HCT116 (cell line): ENCODE results near the gene LPIN1. TPM values are rescaled to one million over a fixed set of nuclear protein-coding genes. Genes with fewer than 3 reads are reported as not detected.
A peak's percentile ranks its signal among the peaks of the same experiment; 100 is the strongest.

Source experiments
- ATAC-seq: fragments of 200-7000 bp; cut with Tn5 transposase; 2 replicates; pipeline ENCODE4 v1.9.1; 2020; ENCODE audit warnings: mild to moderate bottlenecking, moderate library complexity
- BruUV-seq: library from RNA; stranded (reverse); fragments of 400-500 nt; replicated peaks from 2 replicates; lab custom pipeline; 2021; lab: Mats Ljungman, UMichigan
- CTCF ChIA-PET: fragments of 300-600 bp; sonication (Branson Sonifier 250); formaldehyde crosslinking; loops from one replicate; lab custom pipeline; 2021; ENCODE audit warnings: antibody characterized with exemption; lab: Charles Lee
- POLR2A ChIA-PET: fragments of 300-600, 350-600 bp; sonication (Branson Sonifier 250); formaldehyde crosslinking; loops from one replicate; lab custom pipeline; 2021; ENCODE audit warnings: antibody characterized with exemption; lab: Charles Lee
- RAD21 ChIA-PET, 2 experiments: fragments of 300-600 bp; sonication (Branson Sonifier 250); formaldehyde crosslinking; loops; one replicate each; lab custom pipeline; 2023; ENCODE audit warnings: low total read pairs in 2 of 2; ENCODE audit not compliant: uncharacterized antibody in 2 of 2, unreplicated experiment in 2 of 2, low non-redundant PET in 1 of 2; lab: Charles Lee
- DNase-seq: peaks from one replicate; pipeline ENCODE4 v3.0.0-alpha.2; 2010; ENCODE audit warnings: low read depth, low spot score
- H2AFZ ChIP-seq: fragments of 200-600 bp; shearing (Covaris generic), sonication (generic); 2 replicates; pipeline ENCODE4 v1.6.1; 2017; ENCODE audit warnings: low read depth, mixed run types, mixed read lengths, antibody characterized with exemption, low read length; ENCODE audit not compliant: poor library complexity, severe bottlenecking
- H3K27ac ChIP-seq: 2 replicates; pipeline ENCODE4 v1.5.1; 2012; ENCODE audit warnings: low read depth, low read length
- H3K27me3 ChIP-seq: fragments of 200-600 bp; sonication (generic); 2 replicates; pipeline ENCODE4 v1.6.1; 2016; ENCODE audit warnings: mixed run types, low read length, mixed read lengths; ENCODE audit not compliant: insufficient read depth
- H3K36me3 ChIP-seq, 2 experiments: fragments of 200-500 bp in 1 of 2; fragments of 200-600 bp in 1 of 2; sonication (Bioruptor generic) in 1 of 2; sonication (generic) in 1 of 2; 2 replicates each; pipeline versions ENCODE4 v1.5.1 to v1.6.1; 2014 to 2016; ENCODE audit warnings: low read length in 2 of 2, inconsistent platforms in 1 of 2, mixed read lengths in 1 of 2, mixed run types in 1 of 2; ENCODE audit not compliant: insufficient read depth in 2 of 2, control insufficient read depth in 1 of 2
- H3K4me1 ChIP-seq, 2 experiments: fragments of 200-600 bp in 1 of 2; sonication (generic) in 1 of 2; 2 replicates each; pipeline versions ENCODE4 v1.5.1 to v1.6.1; 2012 to 2017; ENCODE audit warnings: low read length in 2 of 2, inconsistent platforms in 1 of 2, mild to moderate bottlenecking in 1 of 2, mixed read lengths in 1 of 2, mixed run types in 1 of 2, moderate library complexity in 1 of 2; ENCODE audit not compliant: insufficient read depth in 2 of 2, control insufficient read depth in 1 of 2
- H3K4me2 ChIP-seq: fragments of 200-600 bp; sonication (generic); 2 replicates; pipeline ENCODE4 v1.6.1; 2017; ENCODE audit warnings: mixed run types, low read length, mixed read lengths
- H3K4me3 ChIP-seq, 2 experiments: fragments of 200-600 bp in 1 of 2; sonication (generic) in 1 of 2; replicated peaks in 1 of 2; 2 replicates each; pipeline ENCODE4 v1.5.1; 2011 to 2016; ENCODE audit warnings: low read length in 2 of 2, control low read depth in 1 of 2, low read depth in 1 of 2, mild to moderate bottlenecking in 1 of 2, mixed read lengths in 1 of 2, mixed run types in 1 of 2
- H3K79me2 ChIP-seq: fragments of 200-600 bp; sonication (generic); 2 replicates; pipeline ENCODE4 v1.6.1; 2017; ENCODE audit warnings: mild to moderate bottlenecking, mixed run types, low read length, moderate library complexity, mixed read lengths; ENCODE audit not compliant: insufficient read depth
- H3K9ac ChIP-seq: fragments of 200-600 bp; sonication (generic); 2 replicates; pipeline ENCODE4 v1.6.1; 2016; ENCODE audit warnings: low read length, mixed read lengths
- H3K9me2 ChIP-seq: fragments of 200-600 bp; sonication (generic), shearing (Covaris generic); 2 replicates; pipeline ENCODE4 v1.6.1; 2017; ENCODE audit warnings: mixed run types, mild to moderate bottlenecking, moderate library complexity; ENCODE audit not compliant: insufficient read depth
- H3K9me3 ChIP-seq, 2 experiments: fragments of 200-500 bp in 1 of 2; fragments of 200-600 bp in 1 of 2; sonication (Bioruptor generic) in 1 of 2; sonication (generic) in 1 of 2; 2 replicates each; pipeline ENCODE4 v1.6.1; 2014 to 2017; ENCODE audit warnings: low read length in 2 of 2, mixed read lengths in 2 of 2, inconsistent platforms in 1 of 2, low read depth in 1 of 2, mild to moderate bottlenecking in 1 of 2, mixed run types in 1 of 2, moderate library complexity in 1 of 2; ENCODE audit not compliant: control insufficient read depth in 1 of 2, insufficient read depth in 1 of 2
- H4K20me1 ChIP-seq: fragments of 200-600 bp; sonication (generic), shearing (Covaris generic); 2 replicates; pipeline ENCODE4 v1.6.1; 2017; ENCODE audit warnings: mixed run types, mild to moderate bottlenecking, moderate library complexity; ENCODE audit not compliant: insufficient read depth
- CBX3 ChIP-seq: IDR thresholded peaks from 2 replicates; pipeline ENCODE4 v1.6.1; 2012; ENCODE audit warnings: low read depth
- CEBPB ChIP-seq: IDR thresholded peaks from 2 replicates; pipeline ENCODE4 v1.6.1; 2012; ENCODE audit warnings: low read depth
- CTCF ChIP-seq, 3 experiments: fragments of 200-600 bp in 1 of 3; sonication (generic) in 1 of 3; IDR thresholded peaks in 2 of 3; conservative IDR thresholded peaks in 1 of 3; 2 replicates each; pipeline ENCODE4 v1.5.1; 2012 to 2017; ENCODE audit warnings: low read depth in 2 of 3, low read length in 2 of 3, antibody characterized with exemption in 1 of 3, borderline replicate concordance in 1 of 3, control low read depth in 1 of 3, mild to moderate bottlenecking in 1 of 3, mixed read lengths in 1 of 3, mixed run types in 1 of 3, moderate library complexity in 1 of 3; ENCODE audit not compliant: insufficient read depth in 1 of 3
- EGR1 ChIP-seq: IDR thresholded peaks from 2 replicates; pipeline ENCODE4 v1.6.1; 2012; ENCODE audit warnings: low read depth
- RAD21 ChIP-seq: IDR thresholded peaks from 2 replicates; pipeline ENCODE4 v1.6.1; 2012; ENCODE audit warnings: low read depth, mild to moderate bottlenecking
- SIN3A ChIP-seq: IDR thresholded peaks from 2 replicates; pipeline ENCODE4 v1.6.1; 2012; ENCODE audit warnings: low read depth
- YY1 ChIP-seq: IDR thresholded peaks from 2 replicates; pipeline ENCODE4 v1.6.1; 2011; ENCODE audit warnings: low read length, low read depth, moderate library complexity, mild to moderate bottlenecking; ENCODE audit not compliant: insufficient replicate concordance; ENCODE audit errors: extremely low read depth
- intact Hi-C: fragments of 100-400 bp; cut with micrococcal nuclease; formaldehyde crosslinking; loops from 2 replicates; pipeline ENCODE4 v1.10.0; 2022
- total RNA-seq: library from RNA; stranded (reverse); gene quantifications from one replicate; pipeline ENCODE4 v1.2.1, GENCODE V29; 2021; ENCODE audit not compliant: unreplicated experiment

Gene LPIN1
- total RNA-seq, 1 experiment from 2014 or later: 16.7 TPM

GRCh38 chr2:11863513-11864328, 117.3 kb downstream of the LPIN1 start:
- no TSS peak for BruUV-seq
- H3K4me3 ChIP-seq: no peak overlapping the region
- DNase-seq: peak; percentile 71
- H4K20me1 ChIP-seq: no peaks in the 10 kb centered on the region
- peak; percentile 98 for ATAC-seq
- TF ChIP-seq CEBPB (0 out of 2 replicates have a peak, but pooled peaks have one; percentile 28), SIN3A (no peak), YY1 (no peak), EGR1 (no peak), CBX3 (peak; percentile 76; the same call in 1 of the 2 replicates), CTCF (IDR thresholded peaks at IDR 0.05 in 2 of 3, conservative IDR thresholded peaks at IDR 0.05 in 1 of 3; ENCODE audit: borderline replicate concordance in 1 of 3, insufficient read depth in 1 of 3, low read depth in 2 of 3, low read length in 2 of 3) (peak; percentile 63 to 97 (median 94); a peak in 5 of 6 replicates), RAD21 (peak; percentile 89)
- H2AFZ ChIP-seq: peak overlapping the region; percentile 38
- H3K36me3 ChIP-seq: no peaks in the 10 kb centered on the region
- no peaks in the 10 kb centered on the region for H3K27me3 ChIP-seq
- intact Hi-C loops: loop anchor here (2.0 to 10.0 kb wide), 2 partner anchors 853 to 1141 kb away; partner anchors contain the start of gene TRIB2
- H3K4me2 ChIP-seq: peak overlapping the region; percentile 39
- H3K9me3 ChIP-seq: peaks cover 0 to under 1% of the 10 kb centered on the region in 2 experiments; a peak in 2 of 4 replicates
- H3K27ac ChIP-seq: no peak overlapping the region
- H3K79me2 ChIP-seq: no peaks in the 10 kb centered on the region
- H3K9ac ChIP-seq: no peak overlapping the region
- ChIA-PET RAD21 (interaction anchor here in 1 of 2 experiments (0.7 to 0.8 kb wide), 2 partner anchors 185 to 1137 kb away, joined by 3 to 4 read pairs; no protein-coding TSS in a partner anchor), POLR2A (interaction anchor here (0.7 kb wide), 1 partner anchor 450 kb away, joined by 3 read pairs; no protein-coding TSS in a partner anchor), CTCF (interaction anchor here (0.6 to 1.1 kb wide), 8 partner anchors 9 to 1144 kb away, joined by 3 to 10 read pairs (median 4); no protein-coding TSS in a partner anchor)
- H3K4me1 ChIP-seq: peaks cover 0 to 11% of the 10 kb centered on the region in 2 experiments; a peak in 2 of 4 replicates
- no peaks in the 10 kb centered on the region for H3K9me2 ChIP-seq
